HEK293 (cell line): ENCODE data around the gene CORO2B.

Experiments used
- CTCF ChIA-PET: fragments of 350-600 bp; formaldehyde crosslinking; extraction: SDS; loops from one replicate; lab custom pipeline; 2021; ENCODE audit warnings: antibody characterized with exemption; lab: Yijun Ruan, JAX
- POLR2A ChIA-PET: fragments of 300-600 bp; formaldehyde crosslinking; extraction: SDS; loops from one replicate; lab custom pipeline; 2020; ENCODE audit warnings: antibody characterized with exemption, inconsistent platforms; lab: Yijun Ruan, JAX
- H3K27ac ChIP-seq: fragments of 200-500 bp; sonication (Bioruptor generic); 2 replicates; pipeline ENCODE4 v1.5.1; 2014; ENCODE audit warnings: low read depth, low read length, control low read depth, inconsistent platforms; ENCODE audit errors: extremely low read depth
- H3K36me3 ChIP-seq, 2 experiments: fragments of 200-500 bp in 1 of 2; sonication (Bioruptor generic) in 1 of 2; 1 replicate in 1 of 2; 2 replicates in 1 of 2; pipeline ENCODE4 v1.5.1; 2014 to 2017; ENCODE audit warnings: inconsistent platforms in 2 of 2, low read length in 2 of 2; ENCODE audit not compliant: control insufficient read depth in 2 of 2, insufficient read depth in 1 of 2
- H3K4me1 ChIP-seq: fragments of 200-500 bp; sonication (Bioruptor generic); 2 replicates; pipeline ENCODE4 v1.5.1; 2014; ENCODE audit warnings: mild to moderate bottlenecking, low read length, inconsistent platforms; ENCODE audit not compliant: control insufficient read depth, insufficient read depth
- H3K4me3 ChIP-seq: 2 replicates; pipeline ENCODE4 v1.5.1; 2011; ENCODE audit warnings: low read depth, mild to moderate bottlenecking, control low read depth, low read length, moderate library complexity
- H3K9me3 ChIP-seq: fragments of 200-500 bp; sonication (Bioruptor generic); 2 replicates; pipeline ENCODE4 v1.5.1; 2014; ENCODE audit warnings: low read depth, low read length, inconsistent platforms; ENCODE audit not compliant: control insufficient read depth, insufficient read depth
- HOXA7 ChIP-seq: sonication (generic); formaldehyde crosslinking; IDR thresholded peaks from 2 replicates; pipeline ENCODE4 v1.8.1; 2022; ENCODE audit warnings: missing genetic modification reagents, borderline replicate concordance
- HOXC10 ChIP-seq: sonication (generic); formaldehyde crosslinking; IDR thresholded peaks from 2 replicates; pipeline ENCODE4 v1.8.1; 2023; ENCODE audit warnings: mild to moderate bottlenecking, missing genetic modification reagents
- OVOL3 ChIP-seq: fragments of 450-650 bp; formaldehyde crosslinking; IDR thresholded peaks from 2 replicates; pipeline ENCODE4 v1.5.1; 2016; ENCODE audit warnings: missing biosample characterization, missing genetic modification characterization
- SETDB1 ChIP-seq: IDR thresholded peaks from one replicate; pipeline ENCODE4 v1.6.1; 2017; ENCODE audit warnings: mild to moderate bottlenecking, low read length, moderate library complexity, mixed read lengths; ENCODE audit not compliant: insufficient read length
- WT1 ChIP-seq: fragments of 450-650 bp; formaldehyde crosslinking; IDR thresholded peaks from 2 replicates; pipeline ENCODE4 v1.5.1; 2016; ENCODE audit warnings: missing biosample characterization, missing genetic modification characterization
- YY1 ChIP-seq: fragments of 450-650 bp; formaldehyde crosslinking; IDR thresholded peaks from 2 replicates; pipeline ENCODE4 v1.5.1; 2018; ENCODE audit warnings: missing biosample characterization, missing genetic modification characterization
- ZBTB21 ChIP-seq: fragments of 450-650 bp; formaldehyde crosslinking; IDR thresholded peaks from 2 replicates; pipeline ENCODE4 v1.5.1; 2017; ENCODE audit warnings: missing biosample characterization, missing genetic modification characterization
- ZNF155 ChIP-seq: fragments of 450-650 bp; formaldehyde crosslinking; IDR thresholded peaks from 2 replicates; pipeline ENCODE4 v1.5.1; 2016; ENCODE audit warnings: missing biosample characterization, missing genetic modification characterization
- ZNF24 ChIP-seq: fragments of 450-650 bp; formaldehyde crosslinking; IDR thresholded peaks from 2 replicates; pipeline ENCODE4 v1.5.1; 2016; ENCODE audit warnings: missing biosample characterization, missing genetic modification characterization
- ZNF248 ChIP-seq: fragments of 450-650 bp; formaldehyde crosslinking; IDR thresholded peaks from 2 replicates; pipeline ENCODE4 v1.5.1; 2017; ENCODE audit warnings: missing biosample characterization, missing genetic modification characterization
- ZNF350 ChIP-seq: fragments of 450-650 bp; formaldehyde crosslinking; IDR thresholded peaks from 2 replicates; pipeline ENCODE4 v1.5.0; 2017; ENCODE audit warnings: missing biosample characterization, mild to moderate bottlenecking, missing genetic modification characterization
- ZNF362 ChIP-seq: fragments of 450-650 bp; formaldehyde crosslinking; IDR thresholded peaks from 2 replicates; pipeline ENCODE4 v1.5.1; 2016; ENCODE audit warnings: missing biosample characterization, missing genetic modification characterization
- ZNF473 ChIP-seq: fragments of 450-650 bp; formaldehyde crosslinking; IDR thresholded peaks from 2 replicates; pipeline ENCODE4 v1.5.1; 2017; ENCODE audit warnings: missing biosample characterization, missing genetic modification characterization
- ZNF621 ChIP-seq: fragments of 450-650 bp; formaldehyde crosslinking; IDR thresholded peaks from 2 replicates; pipeline ENCODE4 v1.5.1; 2017; ENCODE audit warnings: missing biosample characterization, missing genetic modification characterization
- ZNF830 ChIP-seq: fragments of 450-650 bp; IDR thresholded peaks from 2 replicates; pipeline ENCODE4 v1.5.0; 2018; ENCODE audit warnings: missing biosample characterization, missing genetic modification characterization, low read depth, mild to moderate bottlenecking, moderate library complexity
- TF ChIP-seq, protein P1 (sequence below): fragments of 450-650 bp; formaldehyde crosslinking; IDR thresholded peaks from 2 replicates; pipeline ENCODE4 v1.5.1; 2016; ENCODE audit warnings: missing biosample characterization, missing genetic modification characterization
- TF ChIP-seq, protein P2 (sequence below): fragments of 450-650 bp; formaldehyde crosslinking; IDR thresholded peaks from 2 replicates; pipeline ENCODE4 v1.5.1; 2017; ENCODE audit warnings: missing biosample characterization, missing genetic modification characterization
- TF ChIP-seq, protein P3 (sequence below): fragments of 450-650 bp; formaldehyde crosslinking; IDR thresholded peaks from 2 replicates; pipeline ENCODE4 v1.5.1; 2016; ENCODE audit warnings: missing biosample characterization, missing genetic modification characterization

CORO2B gene

DNA sequence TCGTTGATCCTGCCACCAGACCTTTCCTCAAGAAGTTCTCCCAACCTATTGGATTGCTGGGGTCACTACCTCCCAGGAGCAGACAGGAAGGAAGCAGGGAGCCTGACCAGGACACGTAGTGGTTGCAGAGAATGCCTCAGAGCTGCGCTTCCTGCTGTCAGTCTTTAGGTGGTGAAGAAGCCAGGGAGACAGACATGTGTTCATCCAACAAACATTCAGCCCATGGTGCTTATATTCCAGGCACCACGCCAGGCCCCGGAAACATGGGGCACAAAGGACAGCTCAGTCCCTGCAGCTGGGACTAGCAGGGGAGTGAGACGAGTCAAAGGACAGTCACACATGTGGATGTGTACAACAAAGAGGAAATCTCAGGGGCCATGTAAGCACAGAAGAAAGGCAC is 26.0 kb upstream of the CORO2B start:
- no peak for TF ChIP-seq SETDB1
- TF ChIP-seq ZNF155 (tag by site-specific recombination): no peak
- TF ChIP-seq ZNF248 (tag by site-specific recombination): no peak
- TF ChIP-seq ZNF350 (tag by site-specific recombination): no peak
- no peak for TF ChIP-seq OVOL3 (tag by site-specific recombination)
- no peak for TF ChIP-seq HOXC10
- no peak for TF ChIP-seq ZNF830 (tag by site-specific recombination)
- no peak for TF ChIP-seq ZBTB21
- TF ChIP-seq, protein P1, sequence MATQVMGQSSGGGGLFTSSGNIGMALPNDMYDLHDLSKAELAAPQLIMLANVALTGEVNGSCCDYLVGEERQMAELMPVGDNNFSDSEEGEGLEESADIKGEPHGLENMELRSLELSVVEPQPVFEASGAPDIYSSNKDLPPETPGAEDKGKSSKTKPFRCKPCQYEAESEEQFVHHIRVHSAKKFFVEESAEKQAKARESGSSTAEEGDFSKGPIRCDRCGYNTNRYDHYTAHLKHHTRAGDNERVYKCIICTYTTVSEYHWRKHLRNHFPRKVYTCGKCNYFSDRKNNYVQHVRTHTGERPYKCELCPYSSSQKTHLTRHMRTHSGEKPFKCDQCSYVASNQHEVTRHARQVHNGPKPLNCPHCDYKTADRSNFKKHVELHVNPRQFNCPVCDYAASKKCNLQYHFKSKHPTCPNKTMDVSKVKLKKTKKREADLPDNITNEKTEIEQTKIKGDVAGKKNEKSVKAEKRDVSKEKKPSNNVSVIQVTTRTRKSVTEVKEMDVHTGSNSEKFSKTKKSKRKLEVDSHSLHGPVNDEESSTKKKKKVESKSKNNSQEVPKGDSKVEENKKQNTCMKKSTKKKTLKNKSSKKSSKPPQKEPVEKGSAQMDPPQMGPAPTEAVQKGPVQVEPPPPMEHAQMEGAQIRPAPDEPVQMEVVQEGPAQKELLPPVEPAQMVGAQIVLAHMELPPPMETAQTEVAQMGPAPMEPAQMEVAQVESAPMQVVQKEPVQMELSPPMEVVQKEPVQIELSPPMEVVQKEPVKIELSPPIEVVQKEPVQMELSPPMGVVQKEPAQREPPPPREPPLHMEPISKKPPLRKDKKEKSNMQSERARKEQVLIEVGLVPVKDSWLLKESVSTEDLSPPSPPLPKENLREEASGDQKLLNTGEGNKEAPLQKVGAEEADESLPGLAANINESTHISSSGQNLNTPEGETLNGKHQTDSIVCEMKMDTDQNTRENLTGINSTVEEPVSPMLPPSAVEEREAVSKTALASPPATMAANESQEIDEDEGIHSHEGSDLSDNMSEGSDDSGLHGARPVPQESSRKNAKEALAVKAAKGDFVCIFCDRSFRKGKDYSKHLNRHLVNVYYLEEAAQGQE: no peak
- TF ChIP-seq YY1 (tag by site-specific recombination): no peak
- no peak for TF ChIP-seq ZNF362 (tag by site-specific recombination)
- TF ChIP-seq HOXA7 (CRISPR knock-in tag): no peak
- TF ChIP-seq, protein P2, sequence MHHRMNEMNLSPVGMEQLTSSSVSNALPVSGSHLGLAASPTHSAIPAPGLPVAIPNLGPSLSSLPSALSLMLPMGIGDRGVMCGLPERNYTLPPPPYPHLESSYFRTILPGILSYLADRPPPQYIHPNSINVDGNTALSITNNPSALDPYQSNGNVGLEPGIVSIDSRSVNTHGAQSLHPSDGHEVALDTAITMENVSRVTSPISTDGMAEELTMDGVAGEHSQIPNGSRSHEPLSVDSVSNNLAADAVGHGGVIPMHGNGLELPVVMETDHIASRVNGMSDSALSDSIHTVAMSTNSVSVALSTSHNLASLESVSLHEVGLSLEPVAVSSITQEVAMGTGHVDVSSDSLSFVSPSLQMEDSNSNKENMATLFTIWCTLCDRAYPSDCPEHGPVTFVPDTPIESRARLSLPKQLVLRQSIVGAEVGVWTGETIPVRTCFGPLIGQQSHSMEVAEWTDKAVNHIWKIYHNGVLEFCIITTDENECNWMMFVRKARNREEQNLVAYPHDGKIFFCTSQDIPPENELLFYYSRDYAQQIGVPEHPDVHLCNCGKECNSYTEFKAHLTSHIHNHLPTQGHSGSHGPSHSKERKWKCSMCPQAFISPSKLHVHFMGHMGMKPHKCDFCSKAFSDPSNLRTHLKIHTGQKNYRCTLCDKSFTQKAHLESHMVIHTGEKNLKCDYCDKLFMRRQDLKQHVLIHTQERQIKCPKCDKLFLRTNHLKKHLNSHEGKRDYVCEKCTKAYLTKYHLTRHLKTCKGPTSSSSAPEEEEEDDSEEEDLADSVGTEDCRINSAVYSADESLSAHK (tag by site-specific recombination): no peak
- no peak for TF ChIP-seq ZNF473
- TF ChIP-seq, protein P3, sequence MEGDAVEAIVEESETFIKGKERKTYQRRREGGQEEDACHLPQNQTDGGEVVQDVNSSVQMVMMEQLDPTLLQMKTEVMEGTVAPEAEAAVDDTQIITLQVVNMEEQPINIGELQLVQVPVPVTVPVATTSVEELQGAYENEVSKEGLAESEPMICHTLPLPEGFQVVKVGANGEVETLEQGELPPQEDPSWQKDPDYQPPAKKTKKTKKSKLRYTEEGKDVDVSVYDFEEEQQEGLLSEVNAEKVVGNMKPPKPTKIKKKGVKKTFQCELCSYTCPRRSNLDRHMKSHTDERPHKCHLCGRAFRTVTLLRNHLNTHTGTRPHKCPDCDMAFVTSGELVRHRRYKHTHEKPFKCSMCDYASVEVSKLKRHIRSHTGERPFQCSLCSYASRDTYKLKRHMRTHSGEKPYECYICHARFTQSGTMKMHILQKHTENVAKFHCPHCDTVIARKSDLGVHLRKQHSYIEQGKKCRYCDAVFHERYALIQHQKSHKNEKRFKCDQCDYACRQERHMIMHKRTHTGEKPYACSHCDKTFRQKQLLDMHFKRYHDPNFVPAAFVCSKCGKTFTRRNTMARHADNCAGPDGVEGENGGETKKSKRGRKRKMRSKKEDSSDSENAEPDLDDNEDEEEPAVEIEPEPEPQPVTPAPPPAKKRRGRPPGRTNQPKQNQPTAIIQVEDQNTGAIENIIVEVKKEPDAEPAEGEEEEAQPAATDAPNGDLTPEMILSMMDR (tag by site-specific recombination): no peak
- no peak for TF ChIP-seq WT1 (tag by site-specific recombination)
- TF ChIP-seq ZNF621 (tag by site-specific recombination): no peak
- no peak for TF ChIP-seq ZNF24
- ChIA-PET POLR2A (interaction anchor here (0.6 kb wide), 2 partner anchors 89 to 317 kb away, joined by 3 to 4 read pairs; no protein-coding TSS in a partner anchor), CTCF (interaction anchor here (0.7 to 14.6 kb wide), 11 partner anchors 10 to 372 kb away, joined by 3 to 421 read pairs (median 5); no protein-coding TSS in a partner anchor)
- Histone ChIP-seq H3K36me3 (no peaks in the 10 kb centered on the region), H3K4me1 (no peaks in the 10 kb centered on the region), H3K4me3 (no peak overlapping the region), H3K9me3 (no peaks in the 10 kb centered on the region), H3K27ac (no peak overlapping the region)
